IPS-NIHi7 (cell line): ENCODE data around the gene ENGASE.
"Not testable (repeated sequence)": the region's sequence is repeated elsewhere in the genome, so short reads cannot be mapped to it uniquely, and the experiment has no call there.

Source experiments
- DNase-seq: peaks from one replicate; pipeline ENCODE4 v3.0.0; 2012; ENCODE audit warnings: mixed read lengths; ENCODE audit errors: extremely low spot score

The ENGASE gene

GRCh38 chr17:79053251-79053925 lies 21.2 kb upstream of the ENGASE start:
- DNase-seq = no peak

GRCh38 chr17:79054200-79054960 lies 20.2 kb upstream of the ENGASE start:
- no peak for DNase-seq

- no peak for DNase-seq
Observed at GRCh38 chr17:79055197-79055596, 19.4 kb upstream of the ENGASE start.

- DNase-seq = no peak
Observed at GRCh38 chr17:79057737-79058385, 16.8 kb upstream of the ENGASE start.

GRCh38 chr17:79062691-79063090 lies 11.9 kb upstream of the ENGASE start:
- no peak for DNase-seq

- no peak for DNase-seq
Observed at GRCh38 chr17:79064026-79064425, 10.6 kb upstream of the ENGASE start.

- DNase-seq = peak; percentile 68
Observed at GRCh38 chr17:79065105-79065670, 9.4 kb upstream of the ENGASE start.

- no peak for DNase-seq
Observed at GRCh38 chr17:79066963-79067362, 7.7 kb upstream of the ENGASE start.

DNA sequence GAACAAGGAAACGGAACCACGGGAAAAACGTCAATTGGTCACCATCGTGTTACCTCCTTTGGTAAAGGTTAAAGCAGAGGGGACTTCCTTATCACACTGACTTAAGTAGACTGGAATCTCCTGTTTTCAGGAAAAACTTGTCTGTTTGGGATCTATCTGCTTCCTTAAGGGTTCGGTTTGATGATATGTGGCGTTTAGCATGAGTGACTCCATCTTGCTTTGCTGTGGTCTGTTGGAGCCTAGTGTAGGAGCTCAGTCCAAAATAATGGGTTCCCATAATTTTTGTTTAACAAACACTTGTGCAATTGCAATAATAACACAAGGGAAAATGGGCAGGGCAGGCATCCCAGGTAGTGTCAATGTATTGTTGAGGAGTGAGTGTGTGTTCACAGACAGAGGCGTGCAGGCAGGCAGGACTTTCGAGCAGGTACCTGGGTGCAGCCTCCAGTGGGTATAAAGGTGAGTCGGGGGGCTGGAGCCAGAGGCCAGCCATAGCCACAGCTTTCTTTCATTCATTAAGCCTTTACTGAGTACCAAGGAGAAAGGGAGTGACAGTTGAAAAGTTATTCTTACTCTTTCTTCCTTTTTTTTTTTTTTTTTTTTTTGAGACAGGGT lies 4.3 kb upstream of the ENGASE start:
- no peak for DNase-seq

- DNase-seq = no peak
Observed at GRCh38 chr17:79071161-79071740, 3.4 kb upstream of the ENGASE start.

GRCh38 chr17:79072544-79072943 lies 2.1 kb upstream of the ENGASE start:
- DNase-seq = no peak

GRCh38 chr17:79073016-79073705 lies 1.5 kb upstream of the ENGASE start:
- no peak for DNase-seq

DNA sequence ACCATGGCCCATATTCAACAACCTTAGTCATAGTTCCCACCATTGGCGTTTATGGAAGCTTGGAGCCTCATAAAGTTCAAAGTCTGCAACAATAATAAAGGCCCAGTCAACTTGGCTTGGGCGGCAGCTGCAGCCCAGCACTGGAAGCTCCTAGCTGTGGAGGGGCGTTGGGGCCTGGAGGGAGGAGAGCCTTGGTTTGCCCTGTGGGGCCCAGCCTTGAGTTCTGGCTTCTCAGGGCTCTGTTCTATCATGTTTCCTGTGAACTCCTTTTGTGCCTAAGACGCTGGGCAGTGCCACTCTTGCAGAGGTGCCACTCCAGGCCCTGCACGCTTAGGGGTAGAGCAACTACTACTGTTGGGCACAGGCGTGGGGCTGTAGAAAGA lies 927 bp upstream of the ENGASE start:
- DNase-seq = no peak

GRCh38 chr17:79074121-79074648 lies 439 bp upstream of the ENGASE start:
- DNase-seq = not testable (repeated sequence)

DNA sequence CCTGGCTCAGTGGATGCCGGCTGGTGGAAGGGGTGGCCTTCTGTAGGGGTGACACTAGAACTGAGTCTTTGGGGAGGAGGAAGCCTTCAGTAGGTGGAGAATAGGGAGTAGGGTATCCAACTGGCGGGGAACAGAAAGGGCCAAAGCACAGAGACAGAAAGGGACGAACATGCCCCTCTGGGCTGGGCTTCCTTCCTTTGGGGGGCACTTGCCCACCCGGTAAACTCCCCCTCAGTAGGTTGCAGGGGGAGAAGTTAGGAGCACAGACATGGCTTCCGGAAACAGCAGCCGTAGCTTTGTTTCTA lies 774 bp downstream of the ENGASE start:
- DNase-seq = no peak

DNA sequence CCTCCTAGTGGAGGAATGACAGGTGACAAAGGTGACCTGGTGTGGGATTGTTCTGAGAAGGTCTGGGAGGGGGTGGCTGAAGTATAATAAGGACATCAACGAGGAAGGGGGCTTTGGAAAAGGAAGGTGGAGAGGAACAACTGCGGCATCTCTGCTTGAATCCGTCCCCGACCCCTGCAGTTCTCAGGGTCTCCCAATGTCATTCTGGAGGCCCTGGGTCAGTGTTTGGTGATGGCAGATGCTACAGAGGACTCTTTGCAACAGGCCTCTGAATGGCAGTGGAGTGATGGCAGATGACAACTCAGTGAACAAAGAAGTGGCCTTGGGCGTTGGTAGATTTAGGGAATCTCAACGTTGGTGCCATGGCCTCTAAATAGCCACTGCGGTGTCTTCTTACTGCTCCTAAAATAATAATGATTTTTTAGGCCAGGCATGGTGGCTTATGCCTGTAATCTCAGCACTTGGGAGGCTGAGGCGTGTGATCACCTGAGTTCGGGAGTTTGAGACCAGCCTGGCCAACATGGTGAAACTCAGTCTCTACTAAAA lies 1.3 kb downstream of the ENGASE start:
- DNase-seq = no peak

GRCh38 chr17:79077587-79077986 lies 3.0 kb downstream of the ENGASE start:
- DNase-seq = no peak

- DNase-seq = no peak
Observed at GRCh38 chr17:79078476-79079190, 4.0 kb downstream of the ENGASE start.

DNA sequence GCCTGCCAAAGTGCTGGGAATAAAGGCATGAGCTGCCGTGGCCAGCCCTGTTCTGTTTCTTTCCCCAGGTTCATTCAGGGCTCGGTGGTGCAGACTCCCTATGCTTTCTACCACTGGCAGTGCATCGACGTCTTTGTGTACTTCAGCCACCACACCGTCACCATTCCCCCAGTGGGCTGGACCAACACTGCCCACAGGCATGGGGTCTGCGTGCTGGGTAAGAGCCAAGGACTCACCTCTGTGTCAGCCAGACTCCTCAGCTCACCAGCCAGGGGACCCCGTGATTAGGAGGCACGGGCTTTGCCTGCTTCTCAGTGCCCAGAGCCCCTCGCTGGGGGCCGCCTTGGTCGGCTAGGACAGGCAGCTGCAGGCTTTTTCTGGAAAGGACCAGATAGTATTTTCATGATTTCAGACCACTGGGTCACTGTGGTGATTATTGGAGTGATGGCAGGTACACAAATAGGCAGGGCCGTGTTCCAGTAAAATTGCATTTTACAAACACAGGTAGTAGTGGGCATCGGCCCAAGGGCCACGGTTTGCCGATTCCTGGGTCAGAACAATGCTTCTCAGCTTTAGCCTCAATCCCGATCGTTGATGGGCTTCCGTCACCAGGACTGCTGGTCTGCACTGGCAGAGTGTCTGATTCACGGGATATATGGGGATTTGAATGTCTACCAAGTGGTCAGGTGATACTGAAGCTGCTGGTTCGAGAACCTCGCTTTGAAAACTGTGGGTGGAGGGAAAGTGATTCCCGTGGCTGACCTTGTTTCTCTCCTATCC lies 5.0 kb downstream of the ENGASE start:
- DNase-seq = no peak
